Embryonic facial prominence (tissue), 1 donor: ENCODE results near the gene EXOC8.

Experiments used
- DNase-seq: peaks from one replicate; pipeline ENCODE4 v3.0.0-alpha.2; 2016; ENCODE audit errors: extremely low spot score

The EXOC8 gene

GRCh38 chr1:231313661-231314060 lies 24.0 kb downstream of the EXOC8 start:
- no peak for DNase-seq

- DNase-seq = no peak
These were observed 25.2 kb downstream of the EXOC8 start for GRCh38 chr1:231312432-231312788.

- no peak for DNase-seq
These were observed 25.8 kb downstream of the EXOC8 start for GRCh38 chr1:231311720-231312431.

GRCh38 chr1:231310391-231310934 lies 27.2 kb downstream of the EXOC8 start:
- DNase-seq = no peak

GRCh38 chr1:231301990-231302389 lies 35.7 kb downstream of the EXOC8 start:
- DNase-seq = no peak

GRCh38 chr1:231295938-231296337 lies 41.7 kb downstream of the EXOC8 start:
- no peak for DNase-seq

- DNase-seq = no peak
These were observed 51.0 kb downstream of the EXOC8 start for GRCh38 chr1:231286603-231287002.

GRCh38 chr1:231284441-231284840 lies 53.2 kb downstream of the EXOC8 start:
- no peak for DNase-seq
